A549 (cell line): ENCODE data around the gene GADD45B. TPM values are rescaled to one million over a fixed set of nuclear protein-coding genes. Genes with fewer than 3 reads are reported as not detected.

Source experiments
- ATAC-seq, 2 experiments: fragments of 200-7000 bp in 1 of 2; fragments of >200 bp in 1 of 2; cut with Nextera tagmentation in 1 of 2; cut with Tn5 transposase in 1 of 2; 3 replicates each; pipeline versions ENCODE4 v1.8.0 to v1.9.1; 2018 to 2020; ENCODE audit warnings: mild to moderate bottlenecking in 1 of 2, moderate library complexity in 1 of 2
- CTCF ChIA-PET: fragments of 300-600 bp; sonication (Branson Sonifier 250); formaldehyde crosslinking; extraction: SDS; loops from one replicate; lab custom pipeline; 2021; ENCODE audit warnings: antibody characterized with exemption, inconsistent platforms; lab: Yijun Ruan, JAX
- POLR2A ChIA-PET: fragments of 350-600 bp; formaldehyde crosslinking; extraction: SDS; loops from one replicate; lab custom pipeline; 2021; ENCODE audit warnings: antibody characterized with exemption, inconsistent platforms; lab: Yijun Ruan, JAX
- DNase-seq, 2 experiments: peaks; one replicate each; pipeline versions ENCODE4 v3.0.0 to v3.0.0-alpha.2; 2011 to 2016; ENCODE audit warnings: low read depth in 1 of 2, low spot score in 1 of 2
- FAIRE-seq: peaks from 2 replicates; lab custom pipeline; 2011; peaks lifted over from hg19 to GRCh38; lab: Jason Lieb, UNC
- H3K27ac ChIP-seq, 2 experiments: fragments of >200 bp; sonication (Bioruptor Twin); formaldehyde crosslinking; 3 replicates each; pipeline ENCODE4 v1.5.1; 2016 to 2017
- H3K4me1 ChIP-seq: fragments of >200 bp; sonication (Bioruptor Twin); formaldehyde crosslinking; 3 replicates; pipeline ENCODE4 v1.6.1; 2016
- H3K4me2 ChIP-seq: fragments of >200 bp; sonication (Bioruptor Twin); formaldehyde crosslinking; 3 replicates; pipeline ENCODE4 v1.6.1; 2016
- H3K4me3 ChIP-seq: fragments of >200 bp; sonication (Bioruptor Twin); formaldehyde crosslinking; 3 replicates; pipeline ENCODE4 v1.5.1; 2016
- H3K9me3 ChIP-seq: fragments of >200 bp; sonication (Bioruptor Twin); formaldehyde crosslinking; 3 replicates; pipeline ENCODE4 v1.6.1; 2016
- ATOH8 ChIP-seq: fragments of 250-450 bp; sonication (Bioruptor Pico); IDR thresholded peaks from 2 replicates; pipeline ENCODE4 v1.5.0; 2020; ENCODE audit warnings: low read depth, mild to moderate bottlenecking, moderate library complexity
- BHLHE40 ChIP-seq: IDR thresholded peaks from 2 replicates; pipeline ENCODE4 v1.6.1; 2012; ENCODE audit warnings: low read depth, low read length, inconsistent platforms
- CBX2 ChIP-seq: fragments of 200-600 bp; sonication (generic); IDR thresholded peaks from 2 replicates; pipeline ENCODE4 v1.6.1; 2016; ENCODE audit warnings: low read depth, mild to moderate bottlenecking, borderline replicate concordance
- CBX8 ChIP-seq: fragments of 200-600 bp; sonication (generic); IDR thresholded peaks from 2 replicates; pipeline ENCODE4 v1.6.1; 2016
- CEBPB ChIP-seq, 2 experiments: fragments of >200 bp in 1 of 2; sonication (Bioruptor Twin) in 1 of 2; formaldehyde crosslinking in 1 of 2; IDR thresholded peaks; 2 replicates each; pipeline ENCODE4 v1.6.1; 2012 to 2016
- CHD4 ChIP-seq: fragments of 200-600 bp; sonication (generic); IDR thresholded peaks from 2 replicates; pipeline ENCODE4 v1.6.1; 2016; ENCODE audit warnings: antibody characterized with exemption, mild to moderate bottlenecking, borderline replicate concordance
- EHF ChIP-seq: fragments of 250-450 bp; sonication (Bioruptor Pico); IDR thresholded peaks from 2 replicates; pipeline ENCODE4 v1.5.0; 2020; ENCODE audit warnings: mild to moderate bottlenecking
- EHMT2 ChIP-seq: fragments of 200-600 bp; sonication (generic); IDR thresholded peaks from 2 replicates; pipeline ENCODE4 v1.6.1; 2016; ENCODE audit warnings: antibody characterized with exemption, low read depth, mild to moderate bottlenecking, moderate library complexity
- FOSB ChIP-seq: fragments of 250-450 bp; sonication (Bioruptor Pico); IDR thresholded peaks from 2 replicates; pipeline ENCODE4 v1.5.0; 2020; ENCODE audit warnings: mild to moderate bottlenecking, moderate library complexity
- FOSL2 ChIP-seq, 2 experiments: fragments of 450-650 bp in 1 of 2; fragments of >200 bp in 1 of 2; sonication (Bioruptor Twin) in 1 of 2; formaldehyde crosslinking; IDR thresholded peaks; 2 replicates each; pipeline versions ENCODE4 v1.5.0 to v1.6.1; 2016 to 2020; ENCODE audit warnings: mild to moderate bottlenecking in 1 of 2, moderate library complexity in 1 of 2
- FOXS1 ChIP-seq: fragments of 250-450 bp; sonication (Bioruptor Pico); IDR thresholded peaks from 2 replicates; pipeline ENCODE4 v1.5.0; 2020; ENCODE audit warnings: mild to moderate bottlenecking, moderate library complexity
- HDAC2 ChIP-seq: fragments of 200-600 bp; sonication (generic); IDR thresholded peaks from 2 replicates; pipeline ENCODE4 v1.6.1; 2016
- HEYL ChIP-seq: fragments of 250-450 bp; sonication (Bioruptor Pico); IDR thresholded peaks from 2 replicates; pipeline ENCODE4 v1.8.0; 2021; ENCODE audit warnings: mild to moderate bottlenecking, moderate library complexity
- HMGXB4 ChIP-seq: fragments of 250-450 bp; sonication (Bioruptor Pico); IDR thresholded peaks from 2 replicates; pipeline ENCODE4 v1.5.0; 2021; ENCODE audit warnings: mild to moderate bottlenecking, moderate library complexity, borderline replicate concordance
- HOXA7 ChIP-seq: fragments of 250-450 bp; sonication (Bioruptor Pico); IDR thresholded peaks from 2 replicates; pipeline ENCODE4 v1.5.0; 2020; ENCODE audit warnings: mild to moderate bottlenecking, moderate library complexity
- HOXB13 ChIP-seq: fragments of 250-450 bp; sonication (Bioruptor Pico); IDR thresholded peaks from 2 replicates; pipeline ENCODE4 v1.5.0; 2020; ENCODE audit warnings: low read depth, mild to moderate bottlenecking, moderate library complexity
- JUN ChIP-seq, 2 experiments: fragments of >200 bp; sonication (Bioruptor Twin); formaldehyde crosslinking; IDR thresholded peaks; 2 replicates in 1 of 2; 3 replicates in 1 of 2; pipeline ENCODE4 v1.6.1; 2016 to 2017
- MAFK ChIP-seq: fragments of 450-650 bp; IDR thresholded peaks from 2 replicates; pipeline ENCODE4 v1.6.1; 2014; ENCODE audit not compliant: partially characterized antibody
- MAZ ChIP-seq: fragments of 150-350 bp; IDR thresholded peaks from 2 replicates; pipeline ENCODE4 v1.6.1; 2014; ENCODE audit warnings: antibody characterized with exemption, low read depth, low read length, borderline replicate concordance
- MYC ChIP-seq: IDR thresholded peaks from 2 replicates; pipeline ENCODE4 v1.6.1; 2012; ENCODE audit warnings: mild to moderate bottlenecking, inconsistent platforms, low read length, improper control_type of control experiment, borderline replicate concordance
- NPAS2 ChIP-seq: fragments of 250-450 bp; sonication (Bioruptor Pico); IDR thresholded peaks from 2 replicates; pipeline ENCODE4 v1.8.0; 2022; ENCODE audit warnings: mild to moderate bottlenecking, moderate library complexity, borderline replicate concordance
- NR3C1 ChIP-seq: fragments of >200 bp; sonication (Bioruptor Twin); formaldehyde crosslinking; IDR thresholded peaks from 3 replicates; pipeline ENCODE4 v1.6.1; 2017
- PBX3 ChIP-seq: IDR thresholded peaks from 2 replicates; pipeline ENCODE4 v1.6.1; 2012
- PHF8 ChIP-seq: fragments of 200-600 bp; sonication (generic); IDR thresholded peaks from 2 replicates; pipeline ENCODE4 v1.6.1; 2016; ENCODE audit warnings: low read depth, mild to moderate bottlenecking, antibody characterized with exemption, moderate library complexity, borderline replicate concordance
- SREBF2 ChIP-seq: fragments of 450-650 bp; IDR thresholded peaks from 2 replicates; pipeline ENCODE4 v1.6.1; 2014; ENCODE audit warnings: mild to moderate bottlenecking, moderate library complexity
- TFCP2L1 ChIP-seq: fragments of 250-450 bp; sonication (Bioruptor Pico); IDR thresholded peaks from 2 replicates; pipeline ENCODE4 v1.5.0; 2021; ENCODE audit warnings: mild to moderate bottlenecking
- TP53 ChIP-seq: fragments of 250-450 bp; sonication (Bioruptor Pico); IDR thresholded peaks from 2 replicates; pipeline ENCODE4 v1.5.0; 2021; ENCODE audit warnings: mild to moderate bottlenecking, moderate library complexity
- ZC3H11A ChIP-seq: fragments of 450-650 bp; IDR thresholded peaks from 2 replicates; pipeline ENCODE4 v1.6.1; 2014; ENCODE audit warnings: antibody characterized with exemption, mild to moderate bottlenecking
- ZNF302 ChIP-seq: fragments of 250-450 bp; sonication (Bioruptor Pico); IDR thresholded peaks from 2 replicates; pipeline ENCODE4 v1.9.0; 2021; ENCODE audit warnings: inconsistent platforms, mild to moderate bottlenecking, moderate library complexity
- WGBS: methylation state at CpG from one replicate; pipeline ENCODE4 v1.1.6; 2017; ENCODE audit errors: missing lambda C conversion rate; 5-methylcytosine and 5-hydroxymethylcytosine counted together
- polyA plus RNA-seq, 4 experiments: library from polyadenylated mRNA; depleted of rRNA in 3 of 4; stranded (reverse); fragments of >200 nt; fragmentation: RNase III in 1 of 4; extraction: RNeasy Plus Mini Kit Qiagen cat#74134 plus additional on column Dnase treatment in 1 of 4; gene quantifications; 2 replicates in 3 of 4; 3 replicates in 1 of 4; pipeline ENCODE4 v1.2.3, GENCODE V29; 2011 to 2017
- TF ChIP-seq, protein P1 (sequence below): IDR thresholded peaks from 2 replicates; pipeline ENCODE4 v1.6.1; 2012; ENCODE audit warnings: low read depth, borderline replicate concordance

GADD45B gene
- polyA plus RNA-seq, 2 of the 4 experiments (the other 2 are of a cell fraction), result 39.9 to 72.5 TPM

DNA sequence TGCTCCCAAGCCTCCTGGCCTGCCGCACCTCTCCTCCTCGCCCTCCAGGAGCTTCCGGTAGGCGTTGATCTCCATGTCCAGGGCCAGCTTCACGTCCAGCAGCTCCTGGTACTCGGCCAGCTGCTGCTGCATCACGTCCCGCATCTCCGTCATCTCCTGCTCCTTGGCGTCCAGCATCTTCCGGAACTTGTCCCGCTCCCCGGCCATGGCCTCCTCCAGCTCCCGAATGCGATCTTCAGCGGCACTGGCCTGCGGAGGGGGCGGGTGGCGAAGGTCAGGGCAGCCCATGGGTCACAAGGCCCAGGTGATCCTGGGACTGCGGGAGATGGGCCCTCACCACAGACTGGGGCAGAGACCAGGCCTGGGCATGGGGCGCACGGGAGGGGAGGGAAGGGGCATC is 41.7 kb upstream of the GADD45B start:
- FAIRE-seq (no peak), ATAC-seq (no peak), DNase-seq (no peak)
- TF ChIP-seq CHD4 (no peak), HEYL (no peak), CBX2 (no peak), MAFK (no peak), HOXB13 (no peak), HDAC2 (no peak), CBX8 (no peak), EHMT2 (no peak), TFCP2L1 (CRISPR knock-in tag) (no peak), NPAS2 (CRISPR knock-in tag) (no peak), SREBF2 (no peak), ZNF302 (no peak)
- TF ChIP-seq, protein P1, sequence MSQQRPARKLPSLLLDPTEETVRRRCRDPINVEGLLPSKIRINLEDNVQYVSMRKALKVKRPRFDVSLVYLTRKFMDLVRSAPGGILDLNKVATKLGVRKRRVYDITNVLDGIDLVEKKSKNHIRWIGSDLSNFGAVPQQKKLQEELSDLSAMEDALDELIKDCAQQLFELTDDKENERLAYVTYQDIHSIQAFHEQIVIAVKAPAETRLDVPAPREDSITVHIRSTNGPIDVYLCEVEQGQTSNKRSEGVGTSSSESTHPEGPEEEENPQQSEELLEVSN, result no peak
- H3K27ac ChIP-seq, result no peak overlapping the region
- ChIA-PET CTCF (interaction anchor here (0.6 kb wide), 1 partner anchor 528 kb away, joined by 3 read pairs; no protein-coding TSS in a partner anchor), POLR2A (no interaction called here)
- H3K4me2 ChIP-seq, result no peak overlapping the region
- no peaks in the 10 kb centered on the region for H3K9me3 ChIP-seq
- H3K4me1 ChIP-seq, result no peaks in the 10 kb centered on the region
- WGBS, result 95% methylated on average over 16 of the region's 22 CpGs
- no peak overlapping the region for H3K4me3 ChIP-seq

GRCh38 chr19:2434721-2435265 is 41.1 kb upstream of the GADD45B start:
- TF ChIP-seq MYC, result no peak
- no peak for TF ChIP-seq FOSB (CRISPR knock-in tag)
- no peak for TF ChIP-seq PHF8
- no peak for TF ChIP-seq NR3C1
- no peak for TF ChIP-seq FOSL2 (IDR thresholded peaks at IDR 0.05)
- TF ChIP-seq FOSL2 (CRISPR knock-in tag; IDR thresholded peaks at IDR 0.05), result no peak
- no peak for TF ChIP-seq TP53
- no peak for TF ChIP-seq JUN (IDR thresholded peaks at IDR 0.05)
- no peak for TF ChIP-seq MAZ
- TF ChIP-seq HMGXB4, result no peak
- no peak for TF ChIP-seq CEBPB (IDR thresholded peaks at IDR 0.05)
- TF ChIP-seq ZC3H11A, result no peak
- TF ChIP-seq BHLHE40, result no peak
- no peak for TF ChIP-seq CBX8
- Histone ChIP-seq H3K27ac (no peak overlapping the region), H3K4me2 (no peak overlapping the region), H3K9me3 (no peaks in the 10 kb centered on the region), H3K4me3 (no peak overlapping the region), H3K4me1 (no peaks in the 10 kb centered on the region)
- ChIA-PET CTCF (no interaction called here), POLR2A (no interaction called here)
- 91% methylated on average over 18 of the region's 42 CpGs for WGBS
- ATAC-seq, result no peak
- no peak for FAIRE-seq
- no peak for DNase-seq

DNA sequence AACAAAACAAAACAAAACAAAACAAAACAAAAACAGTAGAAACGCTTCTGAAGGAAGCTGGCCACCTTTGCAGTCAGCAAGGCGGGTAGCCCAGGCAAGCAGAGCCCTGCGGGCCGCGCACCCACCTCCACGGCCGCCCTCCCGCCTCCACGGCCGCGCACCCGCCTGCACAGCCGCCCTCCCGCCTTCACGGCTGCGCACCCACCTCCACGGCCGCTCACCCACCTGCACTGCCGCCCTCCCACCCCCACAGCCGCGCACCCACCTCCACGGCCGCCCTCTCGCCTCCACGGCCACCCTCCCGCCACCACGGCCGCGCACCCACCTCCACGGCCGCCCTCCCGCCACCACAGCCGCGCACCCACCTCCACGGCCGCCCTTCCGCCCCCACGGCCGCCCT is 39.5 kb upstream of the GADD45B start:
- Histone ChIP-seq H3K4me2 (no peak overlapping the region), H3K4me3 (no peak overlapping the region), H3K27ac (no peak overlapping the region), H3K9me3 (no peaks in the 10 kb centered on the region), H3K4me1 (no peaks in the 10 kb centered on the region)
- ATAC-seq (no peak), DNase-seq (no peak), FAIRE-seq (no peak)
- TF ChIP-seq MAFK, result no peak
- TF ChIP-seq CBX2, result no peak
- TF ChIP-seq EHF (CRISPR knock-in tag), result no peak
- TF ChIP-seq, protein P1, result no peak
- TF ChIP-seq FOXS1 (CRISPR knock-in tag), result no peak
- TF ChIP-seq PBX3, result no peak
- no peak for TF ChIP-seq ATOH8 (CRISPR knock-in tag)
- TF ChIP-seq NR3C1, result no peak
- no peak for TF ChIP-seq HOXA7 (CRISPR knock-in tag)
- no peak for TF ChIP-seq MYC
- no peak for TF ChIP-seq PHF8
- 97% methylated on average over 17 of the region's 39 CpGs for WGBS
- ChIA-PET CTCF (no interaction called here), POLR2A (interaction anchor here (0.6 kb wide), 1 partner anchor 529 kb away, joined by 6 read pairs; no protein-coding TSS in a partner anchor)
